Left ventricle myocardium superior (tissue), 1 donor: ENCODE measurements around the gene CNN3. TPM values are rescaled to one million over a fixed set of nuclear protein-coding genes. Genes with fewer than 3 reads are reported as not detected.
"Not testable (repeated sequence)": the region's sequence is repeated elsewhere in the genome, so short reads cannot be mapped to it uniquely, and the experiment has no call there.

Experiments used
- ATAC-seq: fragments of 200-7000 bp; cut with Tn5 transposase; one replicate; pipeline ENCODE4 v1.9.1; 2020; ENCODE audit warnings: mild to moderate bottlenecking, moderate library complexity
- DNase-seq: peaks from one replicate; pipeline ENCODE4 v3.0.0-alpha.2; 2020
- intact Hi-C: fragments of 100-400 bp; cut with micrococcal nuclease; formaldehyde crosslinking; loops from one replicate; pipeline ENCODE4 v1.11.0; 2022
- total RNA-seq: library from RNA; stranded (reverse); fragmentation: NEBNext Ultra II Directional; extraction: Animal tissue kit (Norgen Biotek cat#: 25700); gene quantifications from one replicate; pipeline ENCODE4 v1.2.1, GENCODE V29; 2021
- donor health status: DM: no; HTN: yes; CAD: no; lungs with severe emphysema.

Gene CNN3
- total RNA-seq, 1 donor from 2014 or later = 51.8 TPM

- intact Hi-C loops = no loop called here
- no peak for DNase-seq
- ATAC-seq = no peak
These were observed 24.7 kb upstream of the CNN3 start for GRCh38 chr1:94951509-94952208.

GRCh38 chr1:94951046-94951445 lies 24.1 kb upstream of the CNN3 start:
- intact Hi-C loops = no loop called here
- DNase-seq (no peak), ATAC-seq (no peak)

- intact Hi-C loops = no loop called here
- DNase-seq (no peak), ATAC-seq (no peak)
These were observed 23.1 kb upstream of the CNN3 start for GRCh38 chr1:94949681-94950661.

- intact Hi-C loops = no loop called here
- no peak for DNase-seq
- peak; percentile 89 for ATAC-seq
These were observed 20.5 kb upstream of the CNN3 start for GRCh38 chr1:94947437-94947836.

GRCh38 chr1:94946886-94947285 lies 20.0 kb upstream of the CNN3 start:
- peak; percentile 14 for ATAC-seq
- intact Hi-C loops = no loop called here
- no peak for DNase-seq

GRCh38 chr1:94942171-94943128 lies 15.5 kb upstream of the CNN3 start:
- DNase-seq (no peak), ATAC-seq (no peak)
- intact Hi-C loops = no loop called here

- intact Hi-C loops, DNase-seq, ATAC-seq: not testable (repeated sequence)
These were observed 14.6 kb upstream of the CNN3 start for GRCh38 chr1:94941480-94941879.

- no peak for DNase-seq
- intact Hi-C loops = no loop called here
- no peak for ATAC-seq
These were observed 13.8 kb upstream of the CNN3 start for GRCh38 chr1:94940738-94941137.

GRCh38 chr1:94937820-94938219 lies 10.9 kb upstream of the CNN3 start:
- DNase-seq = no peak
- no peak for ATAC-seq
- intact Hi-C loops = no loop called here

- intact Hi-C loops = no loop called here
- DNase-seq = no peak
- ATAC-seq = no peak
These were observed 10.1 kb upstream of the CNN3 start for GRCh38 chr1:94936861-94937620.

- DNase-seq = no peak
- intact Hi-C loops = no loop called here
- ATAC-seq = no peak
These were observed 8.6 kb upstream of the CNN3 start for GRCh38 chr1:94935476-94935875.

GRCh38 chr1:94935034-94935433 lies 8.1 kb upstream of the CNN3 start:
- DNase-seq = no peak
- no peak for ATAC-seq
- intact Hi-C loops = no loop called here

- no peak for DNase-seq
- intact Hi-C loops = no loop called here
- ATAC-seq = no peak
These were observed 7.6 kb upstream of the CNN3 start for GRCh38 chr1:94934551-94934950.

- DNase-seq (no peak), ATAC-seq (no peak)
- intact Hi-C loops = no loop called here
These were observed 4.4 kb upstream of the CNN3 start for GRCh38 chr1:94931254-94931841.

GRCh38 chr1:94929351-94930217 lies 2.7 kb upstream of the CNN3 start:
- ATAC-seq (no peak), DNase-seq (no peak)
- intact Hi-C loops = no loop called here

- DNase-seq (no peak), ATAC-seq (no peak)
- intact Hi-C loops = no loop called here
These were observed 1.5 kb upstream of the CNN3 start for GRCh38 chr1:94928293-94928939.
